Ovary (tissue), 9 donors: ENCODE measurements around the gene IL13RA1. TPM values are rescaled to one million over a fixed set of nuclear protein-coding genes. Genes with fewer than 3 reads are reported as not detected.

Experiments
- DNase-seq, 5 donors: peaks; one replicate each; pipeline ENCODE4 v3.0.0-alpha.2; 2019 to 2020
- H3K27ac ChIP-seq, 2 donors: fragments of 200-600 bp; one replicate each; pipeline versions ENCODE4 v1.5.1 to v1.8.0; 2019 to 2022
- H3K27me3 ChIP-seq: fragments of 200-600 bp; one replicate; pipeline ENCODE4 v1.8.0; 2022
- H3K36me3 ChIP-seq: fragments of 200-600 bp; sonication (generic); one replicate; pipeline ENCODE4 v1.5.1; 2019
- H3K4me1 ChIP-seq: one replicate; pipeline ENCODE4 v1.8.1; 2013; ENCODE audit warnings: mild to moderate bottlenecking, moderate library complexity; ENCODE audit not compliant: insufficient read depth
- H3K4me3 ChIP-seq: fragments of 200-600 bp; sonication (generic); one replicate; pipeline ENCODE4 v1.5.1; 2017
- H3K9me3 ChIP-seq, 2 donors: fragments of 200-600 bp in 1 of 2; sonication (generic) in 1 of 2; one replicate each; pipeline versions ENCODE4 v1.5.1 to v1.8.1; 2013 to 2019; ENCODE audit warnings: mild to moderate bottlenecking in 1 of 2, moderate library complexity in 1 of 2
- CTCF ChIP-seq, 3 donors: fragments of 450-650 bp in 2 of 3; fragments of 200-600 bp in 1 of 3; IDR thresholded peaks; one replicate each; pipeline versions ENCODE4 v1.5.1 to v1.8.0; 2016 to 2022; ENCODE audit warnings: antibody characterized with exemption in 3 of 3, mild to moderate bottlenecking in 1 of 3
- EP300 ChIP-seq: sonication (generic); formaldehyde crosslinking; IDR thresholded peaks from one replicate; pipeline ENCODE4 v1.6.1; 2017; ENCODE audit warnings: antibody characterized with exemption
- POLR2A ChIP-seq: fragments of 450-650 bp; IDR thresholded peaks from one replicate; pipeline ENCODE4 v1.6.1; 2017; ENCODE audit warnings: antibody characterized with exemption, mild to moderate bottlenecking, moderate library complexity
- WGBS, 3 donors: extraction: QIAGEN DNeasy Blood & Tissue Kit in 1 of 3; methylation state at CpG; one replicate each; pipeline versions ENCODE4 v1.1.5 to v1.1.7; 2013 to 2017; 5-methylcytosine and 5-hydroxymethylcytosine counted together
- intact Hi-C, 4 donors: fragments of 100-400 bp; cut with DNase I; formaldehyde crosslinking; loops; one replicate each; pipeline versions ENCODE4 v1.11.0 to v1.15.1; 2022 to 2023
- polyA plus RNA-seq, 2 donors: library from polyadenylated mRNA; stranded (reverse); fragments of 200-250 nt in 1 of 2; fragments of 350-450 nt in 1 of 2; fragmentation: Illumina TruSeq in 1 of 2; extraction: RNeasy Lipid Tissue Mini Kit (QIAGEN cat#74804) in 1 of 2; gene quantifications; one replicate each; pipeline ENCODE4 v1.2.3, GENCODE V29; 2013 to 2014
- total RNA-seq, 7 donors: library from RNA; depleted of rRNA in 2 of 7; stranded (reverse); fragments of >200 nt in 2 of 7; fragmentation: NEBNext Ultra II Directional in 3 of 7; extraction: Animal tissue kit (Norgen Biotek cat#: 25700) in 3 of 7; gene quantifications; one replicate each; pipeline versions ENCODE4 v1.1.0 to v1.2.4, GENCODE V29; 2016 to 2023
- donor health status: DM: no; HTN: no; CAD: no; lungs with moderate emphysema.
- donor health status: DM: no; HTN: no; CAD: no.
- donor health status: Bipolar disorder and iron deficiency.
- donor health status: DM: yes; HTN: yes; CAD: no.
- donor health status: DM: no; HTN: no; CAD: no.
- donor health status: DM: yes; HTN: yes; CAD: no.

IL13RA1 gene
- total and polyA plus RNA-seq, 9 donors: 33.0 to 104 (median 48.1) TPM

- H3K27me3 ChIP-seq: no peaks in the 10 kb centered on the region
- H3K36me3 ChIP-seq: no peaks in the 10 kb centered on the region
- 78 to 87% (median 86%) methylated on average over 1 of the region's 1 CpG for WGBS, 3 donors
- no peaks in the 10 kb centered on the region for H3K4me1 ChIP-seq
- DNase-seq: no peak
- no peak for TF ChIP-seq POLR2A
- H3K9me3 ChIP-seq: no peaks in the 10 kb centered on the region
- H3K27ac ChIP-seq: no peak overlapping the region
- no peak overlapping the region for H3K4me3 ChIP-seq
- intact Hi-C loops: no loop called here
Measured at GRCh38 chrX:118763489-118763888, 36.1 kb downstream of the IL13RA1 start.

GRCh38 chrX:118764122-118764521, 36.7 kb downstream of the IL13RA1 start:
- Histone ChIP-seq H3K4me1 (no peaks in the 10 kb centered on the region), H3K27ac (no peak overlapping the region), H3K9me3 (no peaks in the 10 kb centered on the region), H3K36me3 (no peaks in the 10 kb centered on the region), H3K27me3 (no peaks in the 10 kb centered on the region), H3K4me3 (no peak overlapping the region)
- intact Hi-C loops: no loop called here
- 51 to 57% (median 53%) methylated on average over 4 of the region's 4 CpGs for WGBS, 3 donors
- DNase-seq: no peak
- TF ChIP-seq POLR2A: no peak
- TF ChIP-seq EP300: no peak

GRCh38 chrX:118770133-118770760, 42.8 kb downstream of the IL13RA1 start:
- H3K27ac ChIP-seq: no peak overlapping the region
- H3K27me3 ChIP-seq: no peaks in the 10 kb centered on the region
- 94 to 97% (median 95%) methylated on average over 38 of the region's 38 CpGs for WGBS, 3 donors
- intact Hi-C loops: no loop called here
- no peaks in the 10 kb centered on the region for H3K4me1 ChIP-seq
- no peak for DNase-seq
- H3K9me3 ChIP-seq: no peaks in the 10 kb centered on the region
- TF ChIP-seq CTCF (IDR thresholded peaks at IDR 0.05) (no peak), POLR2A (no peak), EP300 (no peak)
- H3K4me3 ChIP-seq: no peak overlapping the region
- H3K36me3 ChIP-seq: no peaks in the 10 kb centered on the region

- H3K4me1 ChIP-seq: no peaks in the 10 kb centered on the region
- intact Hi-C loops: no loop called here
- TF ChIP-seq EP300: no peak
- no peak for TF ChIP-seq CTCF (IDR thresholded peaks at IDR 0.05)
- TF ChIP-seq POLR2A: no peak
- no peak for DNase-seq
- H3K36me3 ChIP-seq: no peaks in the 10 kb centered on the region
- H3K4me3 ChIP-seq: no peak overlapping the region
- no peaks in the 10 kb centered on the region for H3K27me3 ChIP-seq
- no peak overlapping the region for H3K27ac ChIP-seq
- no peaks in the 10 kb centered on the region for H3K9me3 ChIP-seq
- WGBS, 3 donors: 81 to 89% (median 81%) methylated on average over 4 of the region's 4 CpGs
Measured at GRCh38 chrX:118772051-118772450, 44.6 kb downstream of the IL13RA1 start.

- TF ChIP-seq POLR2A: no peak
- no peak for TF ChIP-seq EP300
- no peak for TF ChIP-seq CTCF (IDR thresholded peaks at IDR 0.05)
- Histone ChIP-seq H3K27me3 (no peaks in the 10 kb centered on the region), H3K9me3 (no peaks in the 10 kb centered on the region), H3K27ac (no peak overlapping the region), H3K36me3 (no peaks in the 10 kb centered on the region), H3K4me3 (no peak overlapping the region), H3K4me1 (no peaks in the 10 kb centered on the region)
- DNase-seq: no peak
- WGBS, 3 donors: 91 to 92% (median 91%) methylated on average over 5 of the region's 5 CpGs
- intact Hi-C loops: no loop called here
Measured at GRCh38 chrX:118773782-118774181, 46.4 kb downstream of the IL13RA1 start.
